H9 (cell line): ENCODE results near the gene SEMG2. TPM values are rescaled to one million over a fixed set of nuclear protein-coding genes. Genes with fewer than 3 reads are reported as not detected.

ENCODE experiments used
- DNase-seq: peaks from one replicate; pipeline ENCODE4 v3.0.0-alpha.2; 2017
- H2AFZ ChIP-seq: one replicate; pipeline ENCODE4 v1.6.1; 2013; ENCODE audit warnings: mild to moderate bottlenecking, low read length, control low read depth, moderate library complexity
- H2AK5ac ChIP-seq: 2 replicates; pipeline ENCODE4 v1.6.1; 2013; ENCODE audit warnings: low read length, control low read depth, mixed read lengths; ENCODE audit not compliant: insufficient read length
- H2BK120ac ChIP-seq: one replicate; pipeline ENCODE4 v1.6.1; 2013; ENCODE audit warnings: low read depth, mild to moderate bottlenecking, low read length, control low read depth, inconsistent platforms; ENCODE audit not compliant: poor library complexity, severe bottlenecking
- H2BK12ac ChIP-seq: 2 replicates; pipeline ENCODE4 v1.6.1; 2013; ENCODE audit warnings: low read length, control low read depth, mixed read lengths, low read depth; ENCODE audit not compliant: insufficient read length
- H2BK15ac ChIP-seq: 2 replicates; pipeline ENCODE4 v1.6.1; 2013; ENCODE audit warnings: low read depth, low read length, control low read depth
- H2BK20ac ChIP-seq: one replicate; pipeline ENCODE4 v1.6.1; 2013; ENCODE audit warnings: low read depth, mild to moderate bottlenecking, low read length, control low read depth, inconsistent platforms; ENCODE audit not compliant: poor library complexity, severe bottlenecking
- H2BK5ac ChIP-seq: 2 replicates; pipeline ENCODE4 v1.6.1; 2013; ENCODE audit warnings: low read length, control low read depth, mixed read lengths; ENCODE audit not compliant: insufficient read length
- H3K14ac ChIP-seq: 2 replicates; pipeline ENCODE4 v1.6.1; 2013; ENCODE audit warnings: low read length, control low read depth; ENCODE audit not compliant: insufficient read depth
- H3K18ac ChIP-seq: 2 replicates; pipeline ENCODE4 v1.6.1; 2013; ENCODE audit warnings: low read depth, mild to moderate bottlenecking, mixed read lengths, low read length, control low read depth; ENCODE audit not compliant: insufficient read length
- H3K23ac ChIP-seq: 2 replicates; pipeline ENCODE4 v1.6.1; 2013; ENCODE audit warnings: low read length, control low read depth, mixed read lengths, low read depth; ENCODE audit not compliant: insufficient read length
- H3K23me2 ChIP-seq: 2 replicates; pipeline ENCODE4 v1.6.1; 2013; ENCODE audit warnings: low read depth, mild to moderate bottlenecking, mixed read lengths, low read length, control low read depth; ENCODE audit not compliant: insufficient read length, poor library complexity, severe bottlenecking
- H3K27ac ChIP-seq: 2 replicates; pipeline ENCODE4 v1.5.1; 2013; ENCODE audit warnings: low read length, control low read depth, mixed read lengths, low read depth; ENCODE audit not compliant: insufficient read length
- H3K27me3 ChIP-seq: 2 replicates; pipeline ENCODE4 v1.6.1; 2013; ENCODE audit warnings: low read length, control low read depth, inconsistent platforms; ENCODE audit not compliant: insufficient read depth
- H3K4ac ChIP-seq: 2 replicates; pipeline ENCODE4 v1.6.1; 2013; ENCODE audit warnings: low read depth, mild to moderate bottlenecking, control low read depth, inconsistent platforms, low read length, moderate library complexity
- H3K4me1 ChIP-seq: 2 replicates; pipeline ENCODE4 v1.6.1; 2013; ENCODE audit warnings: low read length, control low read depth, inconsistent platforms; ENCODE audit not compliant: insufficient read depth
- H3K4me2 ChIP-seq: 2 replicates; pipeline ENCODE4 v1.6.1; 2013; ENCODE audit warnings: low read length, control low read depth, mixed read lengths; ENCODE audit not compliant: insufficient read length, insufficient read depth
- H3K56ac ChIP-seq: 2 replicates; pipeline ENCODE4 v1.6.1; 2013; ENCODE audit warnings: low read depth, mild to moderate bottlenecking, mixed read lengths, low read length, control low read depth; ENCODE audit not compliant: insufficient read length
- H3K79me1 ChIP-seq: 2 replicates; pipeline ENCODE4 v1.6.1; 2013; ENCODE audit warnings: low read depth, mild to moderate bottlenecking, moderate library complexity, low read length, control low read depth, inconsistent platforms; ENCODE audit not compliant: insufficient read depth, poor library complexity, severe bottlenecking
- H3K79me2 ChIP-seq: 2 replicates; pipeline ENCODE4 v1.6.1; 2013; ENCODE audit warnings: low read length, control low read depth, inconsistent platforms; ENCODE audit not compliant: insufficient read depth
- H3K9ac ChIP-seq: 2 replicates; pipeline ENCODE4 v1.6.1; 2013; ENCODE audit warnings: low read length, control low read depth, mixed read lengths; ENCODE audit not compliant: insufficient read length; ENCODE audit errors: extremely low read depth
- H3K9me3 ChIP-seq: one replicate; pipeline ENCODE4 v1.6.1; 2013; ENCODE audit warnings: low read depth, low read length, inconsistent platforms; ENCODE audit not compliant: control insufficient read depth
- H3T11ph ChIP-seq: one replicate; pipeline ENCODE4 v1.6.1; 2013; ENCODE audit warnings: mild to moderate bottlenecking, low read length, control low read depth, inconsistent platforms
- H4K20me1 ChIP-seq: one replicate; pipeline ENCODE4 v1.6.1; 2013; ENCODE audit not compliant: control insufficient read depth, insufficient read length, insufficient read depth
- H4K5ac ChIP-seq: 2 replicates; pipeline ENCODE4 v1.6.1; 2013; ENCODE audit warnings: low read depth, mild to moderate bottlenecking, mixed read lengths, low read length, control low read depth; ENCODE audit not compliant: insufficient read length
- H4K8ac ChIP-seq: replicated peaks from 2 replicates; pipeline ENCODE4 v1.6.1; 2013; ENCODE audit warnings: low read length, control low read depth, mixed read lengths, low read depth; ENCODE audit not compliant: insufficient read length
- H4K91ac ChIP-seq: 2 replicates; pipeline ENCODE4 v1.6.1; 2013; ENCODE audit warnings: low read depth, mild to moderate bottlenecking, moderate library complexity, mixed read lengths, low read length, control low read depth; ENCODE audit not compliant: insufficient read length
- H3K27ac Mint-ChIP-seq, 3 experiments: 2 replicates in 2 of 3; 3 replicates in 1 of 3; pipeline ENCODE4 v1.8.0; 2020 to 2021; ENCODE audit warnings: mixed read lengths in 3 of 3, mild to moderate bottlenecking in 1 of 3, moderate library complexity in 1 of 3
- H3K27me3 Mint-ChIP-seq: 2 replicates; pipeline ENCODE4 v1.8.0; 2021; ENCODE audit warnings: low read depth, mild to moderate bottlenecking, moderate library complexity, mixed read lengths
- H3K36me3 Mint-ChIP-seq, 3 experiments: 2 replicates in 2 of 3; 3 replicates in 1 of 3; pipeline ENCODE4 v1.8.0; 2020 to 2021; ENCODE audit warnings: low read depth in 3 of 3, mixed read lengths in 3 of 3; ENCODE audit not compliant: insufficient read depth in 1 of 3
- H3K4me1 Mint-ChIP-seq, 2 experiments: 2 replicates each; pipeline ENCODE4 v1.8.0; 2020; ENCODE audit warnings: mixed read lengths in 2 of 2
- H3K4me3 Mint-ChIP-seq, 2 experiments: 2 replicates in 1 of 2; 3 replicates in 1 of 2; pipeline ENCODE4 v1.8.0; 2020 to 2021; ENCODE audit warnings: mild to moderate bottlenecking in 2 of 2, mixed read lengths in 2 of 2, moderate library complexity in 1 of 2
- H3K9me3 Mint-ChIP-seq, 2 experiments: 2 replicates in 1 of 2; 3 replicates in 1 of 2; pipeline ENCODE4 v1.8.0; 2020; ENCODE audit warnings: mild to moderate bottlenecking in 2 of 2, mixed read lengths in 2 of 2, moderate library complexity in 1 of 2
- WGBS: extraction: QIAGEN DNeasy Blood & Tissue Kit; methylation state at CpG from one replicate; pipeline ENCODE4 v1.1.7; 2013; ENCODE audit warnings: missing lambda C conversion rate, low lambda C conversion rate, mixed read lengths; ENCODE audit not compliant: insufficient read length; ENCODE audit errors: extremely low coverage; 5-methylcytosine and 5-hydroxymethylcytosine counted together
- total RNA-seq: library from RNA; stranded (reverse); gene quantifications from 2 replicates; pipeline ENCODE4 v1.2.1, GENCODE V29; 2021
- TF ChIP-seq, protein P1 (sequence below): fragments of 200-600 bp; sonication (generic); conservative IDR thresholded peaks from 3 replicates; pipeline ENCODE4 v1.8.0; 2021; ENCODE audit warnings: antibody characterized with exemption, mild to moderate bottlenecking

SEMG2 gene
- total RNA-seq, 1 experiment from 2014 or later, result not detected

DNA sequence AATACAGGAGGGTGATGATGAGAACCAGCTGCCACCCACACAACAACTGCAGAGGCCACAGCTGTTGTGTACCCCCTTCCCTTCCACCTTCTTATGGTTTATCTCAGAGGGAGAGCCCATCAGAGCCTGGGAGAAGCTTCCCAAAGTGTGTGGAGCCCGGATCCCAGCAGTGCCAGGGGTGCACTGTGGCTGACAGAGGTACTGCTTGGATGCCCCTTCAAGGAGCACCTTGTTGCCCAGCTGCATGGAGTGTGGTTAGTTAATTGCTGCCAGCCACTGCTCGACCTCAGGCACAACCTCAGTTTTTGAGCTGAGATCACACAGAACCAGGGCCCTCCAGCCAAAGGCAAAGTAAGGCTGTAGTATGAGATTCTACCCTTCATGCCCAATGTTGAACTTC lies 33.5 kb upstream of the SEMG2 start:
- Histone ChIP-seq H2BK5ac (no peak overlapping the region), H3K27me3 (no peaks in the 10 kb centered on the region), H2BK15ac (no peak overlapping the region), H4K8ac (no peak overlapping the region), H3K4ac (no peak overlapping the region), H3K9me3 (no peaks in the 10 kb centered on the region), H2AK5ac (no peak overlapping the region), H3K79me1 (no peaks in the 10 kb centered on the region), H3K4me1 (no peaks in the 10 kb centered on the region), H4K5ac (no peak overlapping the region), H2BK20ac (no peak overlapping the region), H2BK120ac (no peak overlapping the region), H3K4me2 (no peak overlapping the region), H3K23me2 (no peaks in the 10 kb centered on the region), H3K9ac (no peak overlapping the region), H3K18ac (no peak overlapping the region), H2AFZ (no peak overlapping the region), H3K23ac (no peak overlapping the region), H3K14ac (no peak overlapping the region), H4K20me1 (no peaks in the 10 kb centered on the region), H2BK12ac (no peak overlapping the region), H4K91ac (no peak overlapping the region), H3T11ph (no peak overlapping the region), H3K56ac (no peak overlapping the region), H3K79me2 (no peaks in the 10 kb centered on the region; the same call in 1 of the 2 replicates), H3K27ac (no peak overlapping the region)
- Mint-ChIP-seq H3K4me3 (no peak overlapping the region), H3K27me3 (peaks cover 3% of the 10 kb centered on the region), H3K27ac (no peak overlapping the region), H3K4me1 (no peaks in the 10 kb centered on the region), H3K9me3 (no peaks in the 10 kb centered on the region), H3K36me3 (no peaks in the 10 kb centered on the region)
- DNase-seq, result no peak
- TF ChIP-seq, protein P1, sequence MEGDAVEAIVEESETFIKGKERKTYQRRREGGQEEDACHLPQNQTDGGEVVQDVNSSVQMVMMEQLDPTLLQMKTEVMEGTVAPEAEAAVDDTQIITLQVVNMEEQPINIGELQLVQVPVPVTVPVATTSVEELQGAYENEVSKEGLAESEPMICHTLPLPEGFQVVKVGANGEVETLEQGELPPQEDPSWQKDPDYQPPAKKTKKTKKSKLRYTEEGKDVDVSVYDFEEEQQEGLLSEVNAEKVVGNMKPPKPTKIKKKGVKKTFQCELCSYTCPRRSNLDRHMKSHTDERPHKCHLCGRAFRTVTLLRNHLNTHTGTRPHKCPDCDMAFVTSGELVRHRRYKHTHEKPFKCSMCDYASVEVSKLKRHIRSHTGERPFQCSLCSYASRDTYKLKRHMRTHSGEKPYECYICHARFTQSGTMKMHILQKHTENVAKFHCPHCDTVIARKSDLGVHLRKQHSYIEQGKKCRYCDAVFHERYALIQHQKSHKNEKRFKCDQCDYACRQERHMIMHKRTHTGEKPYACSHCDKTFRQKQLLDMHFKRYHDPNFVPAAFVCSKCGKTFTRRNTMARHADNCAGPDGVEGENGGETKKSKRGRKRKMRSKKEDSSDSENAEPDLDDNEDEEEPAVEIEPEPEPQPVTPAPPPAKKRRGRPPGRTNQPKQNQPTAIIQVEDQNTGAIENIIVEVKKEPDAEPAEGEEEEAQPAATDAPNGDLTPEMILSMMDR, result no peak; the same call in 2 of the 3 replicates
- no CpG with 5 or more reads among the region's 2 CpGs for WGBS
